ENCODE results near the gene TJP3.
A peak's percentile ranks its signal among the peaks of the same experiment; 100 is the strongest.
"Not testable (repeated sequence)": the region's sequence is repeated elsewhere in the genome, so short reads cannot be mapped to it uniquely, and the experiment has no call there.

Gene TJP3

GRCh38 chr19:3708207-3708931 lies at the start of gene TJP3:
Gene TJP3 (plus strand): TSS chr19:3708384. CDS start chr19:3728433, 20,049 bp downstream.
- no peak for DNase-seq (ENCODE audit: low spot score)

- DNase-seq (ENCODE audit: low spot score) = no peak
These were observed 49.1 kb upstream of the TJP3 start for GRCh38 chr19:3658870-3659745.

GRCh38 chr19:3659746-3660112 lies 48.5 kb upstream of the TJP3 start:
- no peak for DNase-seq (ENCODE audit: low spot score)

- no peak for DNase-seq (ENCODE audit: low spot score)
These were observed 47.5 kb upstream of the TJP3 start for GRCh38 chr19:3660493-3661219.

GRCh38 chr19:3661284-3662238 lies 46.6 kb upstream of the TJP3 start:
- no peak for DNase-seq (ENCODE audit: low spot score)

GRCh38 chr19:3663838-3664237 lies 44.3 kb upstream of the TJP3 start:
- DNase-seq (ENCODE audit: low spot score) = no peak

GRCh38 chr19:3664879-3665642 lies 43.1 kb upstream of the TJP3 start:
- DNase-seq (ENCODE audit: low spot score) = no peak

- DNase-seq (ENCODE audit: low spot score) = peak; percentile 42
These were observed 42.3 kb upstream of the TJP3 start for GRCh38 chr19:3665681-3666544.

- DNase-seq (ENCODE audit: low spot score) = not testable (repeated sequence)
These were observed 41.7 kb upstream of the TJP3 start for GRCh38 chr19:3666545-3666856.

GRCh38 chr19:3667037-3667638 lies 41.0 kb upstream of the TJP3 start:
- no peak for DNase-seq (ENCODE audit: low spot score)

GRCh38 chr19:3667766-3668165 lies 40.4 kb upstream of the TJP3 start:
- DNase-seq (ENCODE audit: low spot score) = no peak

- DNase-seq (ENCODE audit: low spot score) = peak; percentile 31
These were observed 39.7 kb upstream of the TJP3 start for GRCh38 chr19:3668331-3669081.

GRCh38 chr19:3669082-3669946 lies 38.9 kb upstream of the TJP3 start:
- DNase-seq (ENCODE audit: low spot score) = no peak

GRCh38 chr19:3669947-3670795 lies 38.0 kb upstream of the TJP3 start:
- DNase-seq (ENCODE audit: low spot score) = no peak

GRCh38 chr19:3670796-3671679 lies 37.1 kb upstream of the TJP3 start:
- DNase-seq (ENCODE audit: low spot score) = no peak
